ENCODE measurements around the gene ADPGK.
"Not testable (repeated sequence)": the region's sequence is repeated elsewhere in the genome, so short reads cannot be mapped to it uniquely, and the experiment has no call there.

Gene ADPGK

DNA sequence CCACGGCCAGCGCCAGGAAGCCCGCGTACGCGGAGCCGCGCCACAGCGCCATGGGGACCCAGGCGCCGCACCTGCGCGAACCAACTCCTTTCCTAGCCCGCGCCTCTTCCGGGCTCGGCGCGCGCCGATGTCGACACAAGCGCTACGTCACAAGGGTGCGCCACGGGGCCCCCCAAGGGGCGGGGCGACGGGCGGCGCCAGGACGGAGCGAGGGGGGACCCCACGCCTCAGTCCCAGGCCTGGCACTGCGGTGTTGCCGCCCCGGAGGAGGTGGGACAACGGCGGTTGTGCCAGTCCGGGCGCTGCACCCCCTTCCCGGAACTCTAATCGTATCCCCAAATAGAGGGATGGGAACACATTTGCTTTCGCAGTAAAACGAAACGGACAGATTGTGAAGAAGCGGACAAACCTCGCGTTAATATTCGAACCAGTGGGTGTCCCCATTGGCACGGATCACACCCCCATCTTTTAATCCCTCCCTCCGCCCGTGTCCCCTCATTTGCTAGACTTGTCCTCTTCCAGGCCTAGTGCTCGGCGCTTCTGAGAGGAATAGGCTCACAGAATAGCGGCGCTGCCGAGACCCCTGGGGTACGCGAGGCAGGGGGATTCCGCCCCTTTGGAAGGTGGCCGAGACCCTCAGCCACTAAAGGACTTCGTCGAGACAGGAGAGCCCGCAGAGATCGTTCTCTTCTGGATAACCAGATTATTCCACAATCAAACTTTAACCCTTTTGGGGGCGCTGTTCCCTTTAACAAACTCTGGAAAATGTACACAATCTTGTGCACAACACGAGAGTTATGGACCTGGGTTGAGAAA, at the start of gene ADPGK:
ADPGK (minus strand) TSS at position 119 of the 816 bp plus-strand sequence; CDS start at position 52, 67 bp downstream.
- peak; percentile 83 to 94 for DNase-seq

DNA sequence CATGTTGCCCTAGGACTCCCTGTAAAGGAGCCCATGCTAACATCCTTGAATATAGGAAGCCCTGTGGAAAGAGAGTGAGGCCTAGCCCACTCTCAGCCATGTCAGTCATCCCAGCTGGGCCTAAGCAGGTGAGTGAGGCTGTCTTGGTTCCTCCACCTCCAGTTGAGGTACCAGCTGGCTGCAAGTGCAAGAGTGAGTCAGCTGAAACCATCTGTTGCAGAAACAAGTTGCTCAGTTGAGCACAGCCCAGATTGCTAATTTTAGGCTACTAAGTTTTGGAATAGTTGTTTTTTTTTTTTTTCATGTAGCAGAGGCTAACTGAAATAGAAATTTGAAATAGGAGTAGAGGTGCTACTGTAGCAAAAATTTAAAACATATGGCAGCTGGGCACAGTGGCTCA, 43.7 kb upstream of the ADPGK start:
- DNase-seq: peak in 1 of 2 experiments; percentile 61

DNA sequence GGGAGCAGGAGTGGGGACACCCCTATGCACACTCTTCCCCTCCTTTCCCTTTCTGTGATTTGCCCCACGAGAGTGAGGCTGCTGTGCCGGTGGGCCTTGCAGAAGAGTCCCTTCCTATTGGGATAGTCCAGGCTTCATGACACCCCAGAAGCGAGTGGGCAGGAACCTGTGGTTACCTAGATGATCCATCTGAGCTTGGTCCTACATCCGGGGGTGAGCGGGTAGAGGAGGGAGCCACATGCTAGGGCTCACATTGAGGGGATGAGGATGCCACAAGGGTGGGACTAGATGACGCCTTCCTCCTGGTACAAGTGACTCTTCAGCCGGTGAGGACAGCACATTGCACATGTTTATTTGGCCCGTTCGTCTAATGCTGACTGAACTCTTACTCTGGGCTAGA, 43.1 kb upstream of the ADPGK start:
- DNase-seq: no peak

DNA sequence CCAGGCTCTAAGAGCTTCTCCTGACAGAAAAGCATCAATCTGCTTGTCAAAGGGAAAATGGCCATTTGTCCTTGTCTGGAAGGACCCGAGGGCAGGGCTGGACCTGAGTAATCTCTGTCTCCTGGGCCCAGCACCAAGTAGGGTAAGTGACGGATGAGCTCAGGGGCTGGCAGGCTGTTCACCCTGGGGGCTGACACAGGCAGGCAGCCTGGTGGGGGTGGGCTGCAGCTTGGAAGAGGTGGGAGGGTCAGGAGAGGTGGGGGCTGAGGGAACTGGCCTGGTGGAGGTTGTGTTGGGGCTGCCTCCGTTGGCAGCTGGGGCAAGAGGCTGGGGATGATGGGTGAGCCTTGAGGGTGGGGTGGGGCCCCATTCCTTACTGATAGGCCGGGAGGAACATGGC, 42.3 kb upstream of the ADPGK start:
- DNase-seq: no peak

DNA sequence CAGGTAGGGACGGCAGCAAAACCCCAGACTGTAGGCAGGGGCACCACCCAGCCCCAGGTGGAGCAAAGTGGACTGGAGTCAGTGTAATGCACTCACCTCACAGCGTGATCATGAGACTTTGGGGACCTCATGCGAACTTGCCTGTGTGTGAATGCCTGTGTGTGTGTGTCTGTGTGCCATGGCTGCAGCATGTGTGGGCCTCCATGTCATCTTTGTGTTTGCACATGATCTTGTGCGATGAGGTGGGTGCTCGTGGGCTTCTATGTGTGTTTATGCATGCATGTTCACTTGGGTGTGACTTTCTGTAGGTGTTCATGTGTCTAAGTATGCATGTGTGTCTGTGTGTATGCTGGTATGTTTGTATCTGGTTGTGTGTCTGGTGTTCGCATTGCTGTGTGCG, 41.2 kb upstream of the ADPGK start:
- DNase-seq: no peak

DNA sequence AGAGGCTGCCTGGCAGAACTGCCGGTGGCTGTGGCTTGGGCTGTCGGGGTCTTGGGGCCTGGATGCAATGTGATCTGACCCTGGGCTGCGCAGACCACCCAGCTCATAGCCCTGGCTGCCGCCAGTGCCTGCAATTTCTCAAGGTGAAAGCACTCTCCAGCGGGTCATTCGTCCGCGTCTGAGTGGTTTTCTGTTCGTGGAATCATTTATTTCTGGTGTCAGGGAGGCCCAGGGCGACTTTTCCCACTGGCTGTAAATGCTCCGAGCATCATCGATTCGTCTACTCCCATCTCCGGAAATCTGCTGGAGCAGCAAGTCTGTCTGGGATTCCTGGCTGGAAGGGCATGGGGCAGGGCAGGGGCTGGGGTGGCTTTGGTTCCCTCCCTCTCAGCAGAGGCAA, 40.6 kb upstream of the ADPGK start:
- DNase-seq: no peak

DNA sequence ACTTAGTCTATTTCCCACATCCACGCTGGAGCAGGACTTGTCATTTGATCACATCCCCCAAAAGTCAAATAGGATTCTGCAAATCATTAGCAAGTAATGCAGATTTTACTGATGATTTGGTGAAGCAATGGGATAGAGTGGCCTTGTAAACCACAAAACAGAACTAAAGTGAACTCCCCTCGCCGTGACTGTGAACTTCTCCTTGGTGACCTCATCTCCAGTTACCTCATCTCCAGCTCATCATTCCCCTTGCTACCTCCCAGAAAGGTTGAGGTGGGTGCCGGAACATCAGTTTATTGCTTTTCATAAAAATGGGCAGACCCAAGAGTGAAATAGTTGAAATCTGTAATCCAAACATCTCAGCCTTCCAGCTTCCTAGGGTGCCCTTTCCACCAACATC, 36.7 kb upstream of the ADPGK start:
- no peak for DNase-seq

DNA sequence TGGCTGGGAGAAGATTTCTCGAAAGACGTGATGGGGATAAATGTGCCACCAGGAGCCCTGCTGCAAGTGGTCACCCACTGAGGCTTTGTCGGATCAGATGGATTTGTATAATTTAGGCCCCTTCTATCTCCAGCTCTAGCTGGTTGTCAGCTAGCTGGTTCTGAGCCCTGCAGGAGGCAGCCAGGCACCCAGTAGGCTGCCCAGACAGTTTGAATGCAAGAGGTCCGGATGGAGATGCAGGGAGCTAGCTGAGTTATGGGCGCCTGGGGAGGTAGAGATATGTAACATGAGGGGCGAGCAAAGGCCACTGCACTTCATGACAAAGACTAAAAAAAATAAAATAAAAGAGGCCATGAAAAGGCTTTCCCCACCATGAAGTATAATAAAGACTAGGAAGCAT, 35.1 kb upstream of the ADPGK start:
- no peak for DNase-seq

DNA sequence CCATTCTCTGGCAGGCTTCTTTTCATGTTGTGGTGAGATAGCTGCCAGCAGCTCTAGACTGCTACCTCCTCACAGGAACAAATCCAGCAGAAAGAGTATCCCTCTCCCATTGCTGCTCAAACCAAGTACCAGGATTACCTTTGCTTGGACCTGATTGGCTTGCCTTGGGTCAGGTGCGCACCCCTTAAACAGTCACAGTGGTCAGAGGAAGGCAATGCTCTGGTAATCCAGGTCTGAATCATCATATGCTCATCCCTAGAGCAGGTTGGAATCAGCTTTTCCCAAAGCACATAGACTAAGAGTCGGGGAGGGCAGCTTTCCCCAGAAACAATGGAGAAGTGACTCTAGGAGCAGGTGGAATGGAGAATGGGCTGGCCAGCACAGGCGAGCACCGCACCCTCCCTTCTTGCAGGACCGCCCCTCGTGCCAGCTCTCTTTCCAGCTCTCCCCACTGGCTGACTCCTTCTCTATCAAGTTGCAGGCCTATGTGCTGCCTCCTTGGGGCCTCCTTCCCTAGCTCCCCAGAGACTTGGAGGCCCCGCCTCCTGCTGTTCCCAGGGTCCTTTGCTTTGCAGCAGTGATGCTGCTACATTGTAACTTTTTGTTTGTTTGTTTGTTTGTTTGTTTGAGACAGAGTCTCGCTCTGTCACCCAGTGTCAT, 29.9 kb upstream of the ADPGK start:
- no peak for DNase-seq

DNA sequence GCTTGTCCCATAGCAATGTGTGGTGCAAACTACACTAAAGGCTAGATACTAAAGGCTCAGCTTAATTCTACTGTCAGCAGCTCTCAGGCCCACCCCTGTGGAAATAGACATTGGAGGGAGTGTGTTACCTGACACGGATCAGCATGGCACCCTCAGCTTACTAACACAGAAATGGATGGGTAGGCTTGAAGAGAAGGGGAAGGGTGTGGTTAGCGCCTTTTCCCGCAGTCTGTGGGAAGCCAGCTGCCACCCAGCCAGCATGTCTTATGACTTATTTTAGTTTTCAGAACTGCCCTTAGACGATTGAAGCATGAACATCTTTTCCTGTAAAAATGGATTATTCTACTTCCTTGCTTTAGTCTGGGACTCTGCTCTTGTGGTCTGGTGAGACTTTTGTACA, 25.8 kb upstream of the ADPGK start:
- no peak for DNase-seq

DNA sequence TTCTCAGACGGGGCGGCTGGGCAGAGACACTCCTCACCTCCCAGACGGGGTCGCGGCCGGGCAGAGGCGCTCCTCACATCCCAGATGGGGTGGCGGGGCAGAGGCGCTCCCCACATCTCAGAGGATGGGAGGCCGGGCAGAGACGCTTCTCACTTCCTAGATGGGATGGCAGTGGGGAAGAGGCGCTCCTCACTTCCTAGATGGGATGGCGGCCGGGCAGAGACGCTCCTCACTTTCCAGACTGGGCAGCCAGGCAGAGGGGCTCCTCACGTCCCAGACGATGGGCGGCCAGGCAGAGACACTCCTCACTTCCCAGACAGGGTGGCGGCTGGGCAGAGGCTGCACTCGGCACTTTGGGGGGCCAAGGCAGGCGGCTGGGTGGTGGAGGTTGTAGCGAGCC, 23.8 kb upstream of the ADPGK start:
- DNase-seq: not testable (repeated sequence)

DNA sequence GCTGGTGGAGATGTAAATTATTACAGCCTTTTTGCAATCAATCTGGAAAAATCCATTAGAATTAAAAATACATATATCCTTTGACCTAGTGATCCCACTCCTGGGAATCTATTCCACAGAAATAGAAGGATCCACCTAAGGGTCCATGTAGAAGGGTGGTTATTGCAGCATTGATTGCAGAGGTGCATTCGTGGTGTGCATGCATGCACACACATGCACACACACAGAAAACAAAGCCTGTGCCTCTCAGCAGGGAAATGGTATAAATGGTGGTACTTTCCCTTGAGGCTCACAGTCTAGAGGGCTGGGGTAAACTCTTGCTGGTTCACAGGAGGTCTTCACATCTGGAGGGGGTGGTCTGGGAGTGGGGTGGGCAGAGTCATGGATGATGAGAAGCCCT, 19.4 kb upstream of the ADPGK start:
- DNase-seq: no peak

DNA sequence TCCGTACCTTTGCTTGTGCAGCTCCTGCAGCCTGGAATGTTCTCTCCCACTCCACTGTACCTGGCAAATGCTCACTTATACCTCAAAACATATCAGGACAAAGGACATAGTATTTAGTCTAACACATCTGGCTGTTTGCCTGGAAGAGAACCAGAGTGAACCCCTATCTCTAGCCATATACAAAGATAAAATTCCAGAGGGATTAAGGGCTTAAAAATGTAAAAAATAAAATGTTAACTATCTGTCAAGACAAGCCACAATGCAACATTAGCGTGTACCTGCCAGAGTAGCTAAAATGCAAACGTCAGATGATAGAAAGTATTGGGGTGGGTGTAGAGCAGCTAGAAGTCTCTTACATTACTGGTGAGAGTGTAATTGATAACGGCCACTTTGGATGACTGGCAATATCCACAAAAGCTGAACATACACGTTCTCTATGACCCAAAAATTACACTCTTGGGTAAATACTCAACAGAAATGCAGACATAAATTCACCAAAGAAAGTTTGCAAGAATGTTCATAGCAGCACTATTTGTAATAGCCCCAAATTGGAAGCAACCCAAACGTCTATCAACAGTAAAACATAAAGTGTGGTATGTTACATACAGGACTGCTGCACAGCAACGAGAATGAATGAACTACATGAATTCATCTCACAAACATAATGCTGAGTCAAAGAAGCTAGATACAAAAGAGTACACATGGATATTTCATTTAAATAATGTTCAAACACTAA, 18.2 kb upstream of the ADPGK start:
- no peak for DNase-seq

DNA sequence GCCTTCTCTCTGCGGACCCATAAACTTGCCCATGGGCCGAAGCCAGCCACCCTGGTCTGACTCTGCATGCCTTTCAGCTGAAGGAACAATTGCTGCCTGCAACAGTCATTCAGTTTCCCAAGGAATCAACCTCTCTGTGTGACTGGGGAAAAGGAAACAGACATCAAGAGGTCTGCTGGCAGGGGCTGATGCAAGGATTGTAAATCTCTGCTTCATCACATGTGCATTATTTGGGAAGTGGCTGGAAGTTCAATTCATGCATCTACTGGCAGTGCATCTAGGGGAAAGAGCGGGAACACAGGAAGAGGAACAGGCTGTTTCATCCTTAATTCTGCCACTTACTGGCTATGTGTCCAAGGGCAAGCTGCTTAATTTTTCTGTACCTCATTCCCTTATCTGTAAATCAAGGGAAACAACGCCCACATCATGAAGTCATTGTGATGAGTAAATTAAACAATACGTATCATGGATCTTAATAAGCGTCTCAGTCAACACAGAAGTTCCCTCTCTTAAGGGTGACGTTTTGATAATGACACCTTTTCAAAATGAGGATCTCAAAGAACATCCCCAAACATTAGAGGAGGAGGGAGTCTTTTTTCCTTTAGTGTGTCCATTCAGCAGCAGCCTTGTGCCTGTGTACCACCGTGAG, 17.4 kb upstream of the ADPGK start:
- DNase-seq: no peak

DNA sequence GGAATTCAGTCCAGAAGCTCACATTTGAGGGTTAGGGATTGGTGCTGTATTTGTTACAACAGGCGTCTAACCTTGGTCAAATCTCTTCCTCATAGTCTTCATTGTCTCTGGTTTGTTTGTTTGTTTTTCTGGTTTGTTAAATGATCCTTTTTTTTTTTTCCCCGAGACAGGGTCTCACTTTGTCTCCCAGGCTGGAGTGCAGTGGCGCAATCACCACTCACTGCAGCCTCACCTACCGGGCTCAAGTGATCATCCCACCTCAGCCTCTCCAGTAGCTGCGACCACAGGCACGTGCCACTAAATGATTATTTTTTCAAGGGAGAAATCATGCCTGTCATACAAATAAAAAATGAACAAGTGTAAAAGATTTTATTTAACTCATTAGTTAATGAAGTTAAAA, 14.3 kb upstream of the ADPGK start:
- DNase-seq: no peak

DNA sequence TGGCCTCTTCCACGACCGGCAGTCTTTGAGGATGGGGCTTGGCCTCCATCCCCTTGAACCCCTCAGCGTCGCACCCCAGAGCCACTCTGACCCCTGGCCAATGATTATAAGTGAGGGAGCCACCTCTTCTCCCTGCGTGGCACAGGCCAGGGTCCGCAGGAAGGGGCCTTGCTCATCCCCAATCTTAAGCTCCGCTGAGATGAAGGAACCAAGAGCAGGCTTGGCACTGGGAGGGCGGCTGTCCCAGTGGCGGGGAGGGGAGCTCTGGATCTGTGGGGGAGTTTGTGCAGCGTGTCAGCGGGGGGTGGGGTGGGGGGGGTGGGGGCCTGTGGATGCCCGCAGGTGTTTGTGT, 13.8 kb upstream of the ADPGK start:
- no peak for DNase-seq

DNA sequence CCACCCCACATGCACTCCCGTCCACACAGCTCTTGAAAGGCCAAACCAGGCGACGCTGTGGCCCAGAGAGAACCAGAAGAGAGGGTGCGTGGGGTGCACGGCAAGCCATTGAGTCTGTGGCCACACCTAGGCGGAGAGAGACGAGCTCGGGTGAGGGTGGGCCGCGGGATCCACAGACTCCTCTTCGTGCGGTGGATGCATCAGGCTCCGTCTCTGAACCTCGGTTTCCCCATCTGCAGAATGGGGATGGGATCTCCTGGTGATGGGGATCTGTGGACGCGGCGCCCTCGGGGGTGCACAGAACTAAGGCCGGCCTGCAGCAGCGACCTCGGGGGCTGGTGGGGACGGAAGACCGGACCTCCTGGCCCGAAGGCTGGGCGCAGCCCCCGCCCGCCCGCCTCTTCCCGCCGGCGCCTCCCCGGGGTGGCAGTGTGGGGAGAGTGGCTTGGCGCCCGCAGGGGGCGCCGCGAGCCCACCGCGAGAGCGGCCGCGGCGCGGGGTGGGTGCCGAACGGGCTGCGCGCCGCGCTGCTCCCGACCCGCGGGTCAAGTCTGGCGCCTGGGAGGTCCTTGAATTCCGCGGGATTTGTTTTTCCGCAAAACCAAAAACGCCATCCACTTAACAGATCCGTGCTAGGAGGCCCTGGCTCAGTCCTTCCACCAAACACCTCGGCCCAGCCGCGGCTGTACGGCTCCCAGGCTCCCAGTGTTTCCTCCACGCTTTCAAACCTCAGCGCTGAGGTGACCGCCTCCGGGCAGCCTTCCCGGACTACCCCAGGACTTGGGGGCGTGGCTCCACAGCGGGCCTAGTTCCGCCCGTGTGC, 13.2 kb upstream of the ADPGK start:
- DNase-seq: peak in 1 of 2 experiments; percentile 66

DNA sequence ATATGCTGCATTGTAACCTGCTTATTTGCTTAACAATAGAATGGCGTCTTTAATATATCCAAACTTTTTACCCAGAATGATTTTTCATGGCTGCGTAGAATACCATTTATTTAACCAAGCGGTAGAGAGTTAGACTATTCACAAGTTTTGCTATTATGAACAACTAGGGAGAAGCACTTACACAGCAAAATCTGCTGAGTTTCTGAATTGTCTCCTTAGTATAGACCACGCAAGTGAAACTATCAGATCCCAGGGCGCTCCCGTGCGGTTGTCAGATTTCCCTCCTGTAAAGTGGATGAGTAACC, 12.6 kb upstream of the ADPGK start:
- no peak for DNase-seq

DNA sequence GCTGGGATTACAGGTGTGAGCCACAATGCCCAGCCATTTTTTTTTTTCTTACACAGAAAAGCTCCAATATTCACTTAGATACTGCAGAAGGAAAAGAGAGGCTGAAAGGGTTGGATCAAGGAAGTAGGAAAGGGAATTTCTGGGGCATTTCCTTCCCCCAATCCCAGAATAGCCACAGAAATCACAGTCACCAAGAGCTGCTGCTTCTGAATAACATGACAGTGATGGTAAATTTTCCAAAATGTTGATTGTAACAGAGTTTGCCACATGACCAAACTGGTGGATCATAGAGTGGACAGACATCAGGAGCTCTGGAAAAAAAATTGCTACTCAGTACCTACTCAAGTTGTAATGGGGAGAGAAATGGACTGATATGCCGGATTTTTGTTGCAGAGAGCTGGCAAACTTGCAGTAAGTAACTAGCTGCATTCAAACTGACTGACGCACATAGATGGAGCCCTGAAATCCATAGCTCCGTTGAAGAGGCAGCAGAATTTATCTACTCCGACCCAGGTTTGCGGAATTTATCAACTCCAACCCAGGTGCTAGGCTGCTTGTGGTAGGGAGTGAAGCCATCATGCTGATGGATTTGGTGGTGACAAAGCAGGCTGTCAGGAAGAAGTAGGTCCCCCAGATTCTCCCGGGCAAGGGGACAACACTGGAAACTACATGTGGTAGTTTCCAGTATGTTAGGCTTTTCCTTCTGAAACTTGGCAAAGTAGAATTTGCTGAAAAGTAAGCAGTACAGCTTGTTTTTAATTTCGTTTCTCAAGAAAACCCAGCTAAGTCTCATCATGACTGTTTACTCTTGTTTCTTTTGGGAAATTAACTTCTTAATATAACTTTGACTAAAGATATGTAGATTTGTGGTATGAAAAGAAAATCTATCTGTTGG, 10.5 kb upstream of the ADPGK start:
- no peak for DNase-seq

DNA sequence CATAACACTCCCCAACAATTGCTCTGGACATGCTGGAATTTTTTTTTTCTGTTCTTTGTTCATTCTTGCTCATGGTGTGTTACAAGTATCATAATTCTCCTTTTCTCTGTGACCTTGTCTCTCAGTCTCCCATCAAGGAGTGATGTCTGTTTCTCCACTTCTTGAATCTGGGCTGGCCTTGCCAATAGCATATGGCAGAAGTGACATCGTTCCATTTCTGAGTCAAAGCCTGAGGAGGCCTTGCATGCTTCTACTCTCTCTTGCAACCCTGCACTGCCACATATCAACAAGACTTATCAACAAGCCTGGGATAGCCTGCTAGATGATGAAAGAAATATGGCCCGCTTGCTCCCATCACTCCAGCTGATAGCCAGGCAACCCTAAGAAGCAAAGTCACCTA, 8.9 kb upstream of the ADPGK start:
- DNase-seq: no peak

DNA sequence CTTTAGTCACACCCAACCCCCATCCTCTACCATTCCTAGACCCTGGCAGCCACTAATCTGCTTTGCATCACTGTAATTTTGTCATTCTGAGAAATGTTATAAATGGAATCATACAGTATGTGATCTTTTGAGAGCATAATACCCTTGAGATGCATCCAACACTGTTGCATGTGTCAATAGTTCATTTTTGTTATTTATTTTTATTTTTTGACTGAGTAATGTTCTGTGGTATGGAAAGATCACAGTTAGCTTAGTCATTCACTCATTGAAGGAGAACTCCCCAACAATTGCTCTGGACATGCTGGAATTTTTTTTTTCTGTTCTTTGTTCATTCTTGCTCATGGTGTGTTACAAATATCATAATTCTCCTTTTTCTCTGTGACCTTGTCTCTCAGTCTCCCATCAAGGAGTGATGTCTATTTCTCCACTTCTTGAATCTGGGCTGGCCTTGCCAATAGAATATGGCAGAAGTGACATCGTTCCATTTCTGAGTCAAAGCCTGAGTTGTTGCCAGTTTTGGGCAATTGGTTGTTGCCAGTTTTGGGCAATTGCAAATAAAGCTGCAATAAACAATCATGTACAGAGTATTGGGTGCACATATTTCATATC, 6.8 kb upstream of the ADPGK start:
- DNase-seq: no peak

Measured in NCI-H446 (cell line).